Raji (cell line): ENCODE results near the gene KRTAP5-7.
"Not testable (repeated sequence)": the region's sequence is repeated elsewhere in the genome, so short reads cannot be mapped to it uniquely, and the experiment has no call there.

ENCODE experiments used
- POLR2A ChIP-seq: IDR thresholded peaks from 2 replicates; pipeline ENCODE4 v1.6.1; 2011; ENCODE audit warnings: low read depth, low read length, control low read depth; ENCODE audit not compliant: insufficient read depth

The KRTAP5-7 gene

DNA sequence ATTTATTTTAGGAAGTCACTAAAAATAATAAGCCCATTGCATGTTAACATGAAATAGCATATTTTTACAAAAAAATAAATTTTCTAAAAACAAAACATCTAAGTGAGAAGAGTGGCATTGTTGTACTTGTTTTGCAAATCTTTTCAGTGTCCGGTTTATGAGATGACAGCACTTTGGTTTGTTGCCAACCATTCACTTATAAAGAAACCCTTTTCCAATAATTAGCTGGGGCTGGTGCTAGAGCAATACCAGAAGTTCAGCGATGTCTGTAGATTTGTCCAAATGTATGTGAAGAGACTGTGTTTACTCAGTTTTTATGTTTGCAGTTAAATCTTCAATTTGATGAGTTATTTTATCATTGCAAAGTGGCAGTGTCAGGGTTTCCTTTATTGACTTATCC is 22.1 kb upstream of the KRTAP5-7 start:
- TF ChIP-seq POLR2A, result no peak

DNA sequence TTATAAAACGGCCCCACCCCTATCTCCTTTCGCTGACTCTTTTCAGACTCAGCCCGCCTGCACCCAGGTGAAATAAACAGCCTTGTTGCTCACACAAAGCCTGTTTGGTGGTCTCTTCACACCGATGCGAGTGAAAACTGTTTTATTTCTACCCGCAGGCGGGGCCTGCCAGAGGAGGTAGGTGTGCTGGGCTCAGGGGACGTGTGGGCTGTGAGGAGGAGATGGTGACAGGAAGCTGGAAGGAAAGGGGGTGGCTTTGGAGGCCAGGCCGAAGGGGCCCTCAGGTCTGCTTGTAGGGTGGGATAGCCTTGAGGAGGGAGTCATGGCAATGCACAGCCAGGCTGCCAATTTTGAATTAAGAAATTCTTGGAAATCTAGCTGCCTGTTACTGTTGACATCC is 21.3 kb upstream of the KRTAP5-7 start:
- no peak for TF ChIP-seq POLR2A

- TF ChIP-seq POLR2A, result no peak
These were observed 20.0 kb upstream of the KRTAP5-7 start for GRCh38 chr11:71507102-71507501.

DNA sequence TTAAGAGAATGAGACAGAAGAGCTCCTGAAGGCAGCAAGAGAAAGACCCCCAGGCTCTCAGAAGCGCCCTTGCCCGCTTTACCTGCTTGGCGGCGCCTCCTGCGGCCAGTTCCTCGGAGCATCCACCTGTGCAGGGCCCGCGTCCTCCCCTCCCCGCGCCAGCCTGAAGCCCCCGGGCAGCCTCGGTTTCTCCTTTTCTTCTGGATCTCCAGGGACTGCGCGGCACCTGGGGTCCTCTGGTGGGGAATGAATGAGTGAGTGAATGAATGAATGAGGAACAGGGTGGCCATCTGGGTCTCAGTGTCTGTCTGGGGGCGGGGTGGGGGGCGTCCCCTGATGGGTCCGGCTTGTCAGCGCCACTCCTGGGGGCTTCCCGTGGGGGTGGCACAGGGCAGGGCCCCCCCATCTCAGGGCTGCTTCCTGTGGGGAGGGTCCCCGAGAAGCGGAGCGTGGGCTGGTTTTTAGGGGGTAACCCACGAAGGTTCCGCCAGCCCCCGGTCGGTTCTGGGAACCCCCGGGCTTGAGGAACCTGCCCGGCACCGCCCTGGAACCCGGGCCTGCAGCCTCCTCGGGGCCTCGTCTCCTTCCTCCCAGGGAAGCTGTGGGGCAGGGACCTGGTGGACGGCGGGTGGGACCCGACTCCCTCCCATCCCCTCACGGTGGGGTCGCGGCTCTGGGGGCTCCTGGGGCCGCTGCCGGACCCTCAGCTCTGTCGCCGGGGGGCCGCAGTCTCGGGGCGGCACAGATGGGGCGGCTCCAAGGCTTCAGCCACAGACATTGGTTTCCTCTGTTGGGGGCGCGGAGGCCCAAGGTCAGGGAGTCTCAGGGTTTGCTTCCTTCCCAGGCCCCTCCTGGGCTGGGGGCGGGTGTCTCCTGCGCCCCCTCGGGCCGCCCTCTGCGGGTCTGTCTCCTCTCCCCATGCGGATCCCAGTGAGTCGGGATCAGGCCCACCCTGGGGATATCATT is 8.3 kb upstream of the KRTAP5-7 start:
- no peak for TF ChIP-seq POLR2A

DNA sequence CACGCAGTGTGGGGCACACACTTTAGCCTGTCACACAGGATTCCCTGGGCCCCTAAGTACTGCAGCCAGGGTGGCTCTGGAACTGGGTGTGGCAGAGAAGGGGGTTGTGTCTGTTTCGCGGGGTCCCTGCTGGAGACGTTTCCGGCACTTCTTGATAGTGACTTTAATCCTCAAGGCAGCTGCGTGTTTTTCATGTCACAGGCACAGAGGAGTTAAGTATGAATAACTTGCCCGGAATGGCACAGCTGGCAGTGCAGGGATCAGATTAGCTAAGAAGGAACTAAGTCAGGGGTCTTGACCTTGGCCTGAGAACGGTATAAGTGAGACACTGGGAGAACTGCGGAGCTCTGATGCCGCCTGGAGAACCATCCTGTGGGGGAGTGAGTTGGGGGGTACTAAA is 7.5 kb upstream of the KRTAP5-7 start:
- TF ChIP-seq POLR2A, result no peak

GRCh38 chr11:71525188-71525937 is 1.7 kb upstream of the KRTAP5-7 start:
- no peak for TF ChIP-seq POLR2A

- no peak for TF ChIP-seq POLR2A
These were observed 1.1 kb upstream of the KRTAP5-7 start for GRCh38 chr11:71525938-71526495.

- no peak for TF ChIP-seq POLR2A
These were observed 626 bp downstream of the KRTAP5-7 start for GRCh38 chr11:71527576-71528210.

DNA sequence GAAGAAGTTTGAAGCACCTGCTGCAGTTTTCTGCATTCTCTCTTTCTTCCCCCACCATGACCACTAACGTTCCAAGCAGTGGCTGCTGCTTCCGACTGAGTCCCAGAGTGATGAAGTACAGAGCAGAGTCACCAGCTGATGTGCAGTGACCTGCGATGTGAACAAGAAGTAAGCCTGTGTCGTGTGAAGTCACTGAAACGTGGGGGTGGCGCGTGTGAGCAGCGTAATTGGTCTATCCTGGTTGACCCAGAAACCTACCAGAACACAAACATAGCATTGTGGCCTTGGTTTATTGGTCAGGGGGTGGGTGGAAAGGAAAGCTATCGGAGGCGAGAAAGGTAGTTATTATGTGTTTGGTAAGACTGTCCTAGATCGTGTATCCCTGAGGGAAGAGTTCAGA is 3.5 kb downstream of the KRTAP5-7 start:
- no peak for TF ChIP-seq POLR2A

DNA sequence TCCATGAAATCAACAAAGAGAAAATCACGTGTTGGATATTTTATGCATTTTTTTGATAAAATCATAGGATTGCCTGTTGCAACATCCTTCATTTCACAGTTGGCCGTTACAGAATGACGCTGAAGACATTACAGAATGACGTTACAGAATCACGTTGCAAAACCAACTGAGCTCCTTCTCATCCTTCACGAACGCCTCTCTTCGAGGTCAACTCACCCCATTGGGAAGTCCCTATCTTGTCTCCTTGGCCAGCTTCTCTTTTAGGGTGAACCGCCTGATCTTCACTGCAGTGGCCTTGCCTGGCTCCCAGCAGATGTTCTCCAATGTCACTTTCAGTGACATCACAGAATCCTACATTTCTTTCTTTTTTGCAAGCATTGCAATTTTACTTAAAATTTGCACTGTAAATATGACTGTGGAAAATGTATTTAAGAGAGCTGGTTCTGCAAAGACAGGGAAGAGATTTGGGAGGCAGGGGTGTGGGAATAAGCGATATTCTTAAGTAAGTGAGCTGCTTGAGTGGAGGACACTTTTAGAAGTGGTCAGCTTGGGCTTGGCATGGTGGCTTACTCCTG is 5.1 kb downstream of the KRTAP5-7 start:
- TF ChIP-seq POLR2A, result no peak

DNA sequence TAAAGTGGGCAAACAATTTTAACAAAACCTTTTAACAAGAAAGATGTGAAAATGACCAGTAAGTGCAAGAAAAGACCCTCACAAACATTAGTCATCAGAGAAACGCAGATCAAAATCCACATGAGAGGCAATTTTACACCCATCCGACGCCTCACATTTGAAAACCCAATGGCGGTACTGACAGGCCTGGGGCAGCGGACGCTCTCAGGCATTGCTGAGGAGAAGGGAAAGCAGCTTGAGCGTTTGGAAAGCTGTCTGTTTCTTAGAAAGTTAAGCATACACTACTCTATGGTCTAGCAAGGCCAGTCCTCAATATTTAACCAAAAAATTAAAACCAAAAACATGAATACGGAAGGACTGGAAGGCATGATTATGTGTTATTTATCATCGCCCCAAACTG is 8.8 kb downstream of the KRTAP5-7 start:
- no peak for TF ChIP-seq POLR2A

DNA sequence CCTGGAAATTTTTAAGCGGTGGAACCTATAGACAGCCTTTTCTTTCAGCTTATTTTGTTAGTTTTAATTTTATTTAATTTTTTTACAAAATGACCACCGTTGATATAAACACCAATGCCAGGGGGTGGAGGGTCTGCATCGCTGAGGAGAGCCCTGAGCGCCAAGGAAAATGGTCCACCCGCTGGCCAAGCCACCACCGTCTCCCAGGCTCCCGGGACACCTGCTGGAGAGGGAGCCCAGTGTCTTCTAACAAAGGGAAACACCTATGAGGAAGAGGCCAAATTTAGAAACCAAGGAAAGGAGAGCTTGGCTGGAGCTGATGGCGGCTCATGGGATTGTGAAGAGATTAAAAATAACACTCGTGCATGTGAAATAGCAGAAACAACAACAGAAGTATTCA is 10.5 kb downstream of the KRTAP5-7 start:
- no peak for TF ChIP-seq POLR2A

DNA sequence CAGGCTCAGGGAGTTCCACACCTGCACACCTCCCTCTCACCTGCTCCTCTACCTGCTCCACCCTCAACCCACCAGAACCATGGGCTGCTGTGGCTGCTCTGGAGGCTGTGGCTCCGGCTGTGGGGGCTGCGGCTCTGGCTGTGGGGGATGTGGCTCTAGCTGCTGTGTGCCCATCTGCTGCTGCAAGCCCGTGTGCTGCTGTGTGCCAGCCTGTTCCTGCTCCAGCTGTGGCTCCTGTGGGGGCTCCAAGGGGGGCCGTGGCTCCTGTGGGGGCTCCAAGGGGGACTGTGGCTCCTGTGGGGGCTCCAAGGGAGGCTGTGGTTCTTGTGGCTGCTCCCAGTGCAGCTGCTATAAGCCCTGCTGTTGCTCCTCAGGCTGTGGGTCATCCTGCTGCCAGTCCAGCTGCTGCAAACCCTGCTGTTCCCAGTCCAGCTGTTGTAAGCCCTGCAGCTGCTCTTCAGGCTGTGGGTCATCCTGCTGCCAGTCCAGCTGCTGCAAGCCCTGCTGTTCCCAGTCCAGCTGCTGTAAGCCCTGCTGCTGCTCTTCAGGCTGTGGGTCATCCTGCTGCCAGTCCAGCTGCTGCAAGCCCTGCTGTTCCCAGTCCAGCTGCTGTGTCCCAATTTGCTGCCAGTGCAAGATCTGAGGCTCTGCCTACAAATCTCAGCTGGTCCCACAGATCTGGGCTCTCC is 11.1 kb downstream of the KRTAP5-7 start, which contains the start of gene KRTAP5-8:
Gene KRTAP5-8 (plus strand): TSS at position 49 of the 689 bp plus-strand sequence. CDS start 31 bp downstream, at position 80.
- TF ChIP-seq POLR2A, result not testable (repeated sequence)

GRCh38 chr11:71538666-71538990 is 11.6 kb downstream of the KRTAP5-7 start:
- no peak for TF ChIP-seq POLR2A

DNA sequence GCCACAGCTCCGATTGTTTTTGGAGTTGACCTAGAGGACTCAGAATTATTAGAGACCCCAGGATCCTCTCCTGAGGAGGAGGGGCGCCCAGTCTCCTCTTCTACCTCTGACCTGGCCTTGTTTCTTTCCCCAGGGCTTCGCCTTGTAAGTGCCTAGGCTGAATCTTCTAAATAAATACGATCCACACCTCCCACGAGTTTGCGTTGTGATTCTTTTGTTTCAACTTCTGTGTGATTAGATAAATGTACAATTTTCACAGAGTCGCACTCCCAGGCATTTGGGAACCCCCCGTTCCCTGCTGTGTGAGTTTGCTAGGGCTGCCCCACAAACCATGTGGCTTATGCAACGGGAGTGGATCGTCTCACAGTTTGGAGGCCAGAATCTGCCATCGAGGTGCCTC is 11.9 kb downstream of the KRTAP5-7 start:
- no peak for TF ChIP-seq POLR2A

- no peak for TF ChIP-seq POLR2A
These were observed 15.3 kb downstream of the KRTAP5-7 start for GRCh38 chr11:71542382-71542781.
